ENCODE measurements around the gene WWTR1.

DNA sequence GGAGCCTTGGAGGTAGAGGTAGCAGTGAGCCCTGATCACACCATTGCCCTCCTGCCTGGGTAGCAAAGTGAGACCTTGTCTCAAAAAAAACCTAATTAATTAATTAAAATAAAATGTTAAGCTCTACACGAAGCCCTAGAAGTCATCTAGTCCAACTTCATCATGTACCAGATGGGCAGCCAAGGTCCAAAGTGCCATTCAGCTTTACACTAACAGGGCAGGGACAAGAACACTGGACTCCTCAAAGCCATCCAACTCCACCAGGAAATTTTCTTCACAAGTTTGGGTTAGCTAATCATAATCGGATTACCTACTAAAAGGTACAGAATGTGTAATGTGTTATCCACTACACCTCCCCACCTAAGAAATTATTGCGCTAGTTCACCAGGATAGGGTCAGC is 48.8 kb downstream of the WWTR1 start:
- TF ChIP-seq POLR2A (IDR thresholded peaks at IDR 0.05; ENCODE audit: low read depth, low read length) = no peak
- no peak for TF ChIP-seq TAF1 (IDR thresholded peaks at IDR 0.05; ENCODE audit: borderline replicate concordance, low read depth, low read length)
- TF ChIP-seq POLR2AphosphoS5 (IDR thresholded peaks at IDR 0.05; ENCODE audit: low read depth, low read length) = no peak

All from GM12892 (cell line).